ENCODE results near the gene CCDC177. TPM values are rescaled to one million over a fixed set of nuclear protein-coding genes. Genes with fewer than 3 reads are reported as not detected.

The CCDC177 gene
- total RNA-seq: under 0.01 TPM in 1 of 2 replicates, not detected in the other

GRCh38 chr14:69574263-69574953, at the start of gene CCDC177:
TSS of gene CCDC177 (minus strand) at chr14:69574871. CDS start at chr14:69573622, 1,249 bp downstream.

GRCh38 chr14:69611172-69612013, 36.7 kb upstream of the CCDC177 start, which contains the start of gene SUSD6:
TSS of gene SUSD6 (plus strand) at chr14:69611596. CDS start at chr14:69658593, 46,997 bp downstream.

Other genes starting within 250 kb of the CCDC177 start
- gene ERH, start 176.6 kb downstream of the CCDC177 start, total RNA-seq: 102 and 109 TPM in 2 replicates
- gene SLC39A9, start 176.2 kb downstream of the CCDC177 start, total RNA-seq: 112 and 114 TPM in 2 replicates
- under 0.01 TPM in 2 replicates for gene PLEKHD1, start 90.1 kb downstream of the CCDC177 start, total RNA-seq
- gene SUSD6, start 36.7 kb upstream of the CCDC177 start, total RNA-seq: 18.0 and 20.6 TPM in 2 replicates
- 155 and 217 TPM in 2 replicates for gene SRSF5, start 192.3 kb upstream of the CCDC177 start, total RNA-seq
- not detected in 2 replicates for gene SLC10A1, start 222.4 kb upstream of the CCDC177 start, total RNA-seq